Measurements from ENCODE around the gene ECE1.

GRCh38 chr1:21319447-21320407 lies 29.5 kb upstream of the ECE1 start:
- TF ChIP-seq CTCF (IDR thresholded peaks at IDR 0.05; ENCODE audit: insufficient read depth, low read length) (no peak), POLR2AphosphoS5 (IDR thresholded peaks at IDR 0.05; ENCODE audit: low read depth) (no peak), SPI1 (IDR thresholded peaks at IDR 0.05; ENCODE audit: borderline replicate concordance, low read depth) (no peak), REST (IDR thresholded peaks at IDR 0.05; ENCODE audit: insufficient replicate concordance, low read depth) (no peak)

Data from HL-60 (cell line).